Heart right ventricle (tissue), 16 donors: Measurements from ENCODE around the gene SACM1L. TPM values are rescaled to one million over a fixed set of nuclear protein-coding genes. Genes with fewer than 3 reads are reported as not detected.

ENCODE experiments used
- ATAC-seq, 8 donors: fragments of 200-7000 bp; cut with Tn5 transposase; one replicate each; pipeline ENCODE4 v1.9.1; 2020; ENCODE audit warnings: mild to moderate bottlenecking in 8 of 8, moderate library complexity in 8 of 8, moderate number of reproducible peaks in 1 of 8
- DNase-seq, 2 donors: peaks; one replicate each; pipeline ENCODE4 v3.0.0-alpha.2; 2020
- H3K27ac ChIP-seq, 10 donors: fragments of 200-600 bp; sonication (generic) in 2 of 10; one replicate each; pipeline versions ENCODE4 v1.5.0 to v1.8.0; 2020 to 2022; ENCODE audit warnings: mild to moderate bottlenecking in 3 of 10
- H3K27me3 ChIP-seq, 7 donors: fragments of 200-600 bp; one replicate each; pipeline ENCODE4 v1.8.0; 2021 to 2022; ENCODE audit warnings: mild to moderate bottlenecking in 2 of 7
- H3K36me3 ChIP-seq, 9 donors: fragments of 200-600 bp; sonication (generic) in 1 of 9; one replicate each; pipeline versions ENCODE4 v1.5.0 to v1.8.0; 2020 to 2022; ENCODE audit warnings: mild to moderate bottlenecking in 2 of 9
- H3K4me1 ChIP-seq, 9 donors: fragments of 200-600 bp; sonication (generic) in 1 of 9; one replicate each; pipeline versions ENCODE4 v1.5.0 to v1.8.0; 2020 to 2022; ENCODE audit warnings: mild to moderate bottlenecking in 4 of 9
- H3K4me3 ChIP-seq, 10 donors: fragments of 200-600 bp; sonication (generic) in 2 of 10; one replicate each; pipeline versions ENCODE4 v1.5.0 to v1.8.0; 2020 to 2022; ENCODE audit warnings: mild to moderate bottlenecking in 7 of 10, moderate library complexity in 2 of 10
- H3K9me3 ChIP-seq, 11 donors: fragments of 200-600 bp in 10 of 11; sonication (generic) in 2 of 11; one replicate each; pipeline versions ENCODE4 v1.5.0 to v1.8.0; 2013 to 2022; ENCODE audit warnings: mild to moderate bottlenecking in 2 of 11, control low read depth in 1 of 11, moderate library complexity in 1 of 11
- WGBS, 2 donors: extraction: QIAGEN DNeasy Blood & Tissue Kit; methylation state at CpG; one replicate each; pipeline ENCODE4 v1.1.7; 2013; ENCODE audit warnings: inconsistent platforms in 1 of 2; 5-methylcytosine and 5-hydroxymethylcytosine counted together
- intact Hi-C, 10 donors: fragments of 100-400 bp; cut with DNase I; formaldehyde crosslinking; loops; one replicate each; pipeline versions ENCODE4 v1.11.1 to v1.14.2; 2022
- polyA plus RNA-seq, 2 donors: library from polyadenylated mRNA; stranded (reverse); fragments of 200-250 nt; gene quantifications; one replicate each; pipeline ENCODE4 v1.2.3, GENCODE V29; 2013
- total RNA-seq, 10 donors: library from RNA; stranded (reverse); fragmentation: NEBNext Ultra II Directional in 3 of 10; extraction: Animal tissue kit (Norgen Biotek cat#: 25700) in 3 of 10; gene quantifications; one replicate each; pipeline versions ENCODE4 v1.2.1 to v1.2.4, GENCODE V29; 2021 to 2023
- TF ChIP-seq, protein P1 (sequence below), 9 donors: fragments of 200-600 bp; sonication (generic) in 2 of 9; IDR thresholded peaks; one replicate each; pipeline versions ENCODE4 v1.5.0 to v1.8.0; 2021 to 2022; ENCODE audit warnings: antibody characterized with exemption in 9 of 9, mild to moderate bottlenecking in 5 of 9, moderate library complexity in 1 of 9
- donor health status: Arrhythmogenic right ventricular cardiomyopathy.
- donor health status: ischemic (EF 13 %, LVEDD 7.1; RV severe dilation, severe dysfunction).
- donor health status: healthy with polysubstance abuse.
- donor health status: DM: no; HTN: yes; CAD: no.
- donor health status: DM: no; HTN: no; CAD: no.
- donor health status: ischemic (EF 25% LVEDD 6.9; RV normal size, moderate dysfunction).
- donor health status: ischemic (EF 25% LVEDD 5.7; RV mildly dilated, moderate dysfunction).
- donor health status: healthy.
- donor health status: DM: yes; HTN: yes; CAD: no.
- donor health status: Ischemic cardiomyopathy.
- donor health status: ischemic (EF 35%, LVEDD 5.7; RV mildly dilated, moderate dysfunction).
- donor health status: nonischemic (EF 11% LVEDD 7.7; RV severe dilation, severe dysfunction).
- donor health status: DM: yes; HTN: yes; CAD: no.
- donor health status: PGD.
- donor health status: ischemic (EF 29% LVEDD 5.4; RV normal size, mild dysfunction).
- donor health status: nonischemic (EF 23%, LVEDD 6.1; RV moderate dilation, normal function).

The SACM1L gene
- total and polyA plus RNA-seq, 12 donors, result 15.4 to 28.7 (median 23.6) TPM

DNA sequence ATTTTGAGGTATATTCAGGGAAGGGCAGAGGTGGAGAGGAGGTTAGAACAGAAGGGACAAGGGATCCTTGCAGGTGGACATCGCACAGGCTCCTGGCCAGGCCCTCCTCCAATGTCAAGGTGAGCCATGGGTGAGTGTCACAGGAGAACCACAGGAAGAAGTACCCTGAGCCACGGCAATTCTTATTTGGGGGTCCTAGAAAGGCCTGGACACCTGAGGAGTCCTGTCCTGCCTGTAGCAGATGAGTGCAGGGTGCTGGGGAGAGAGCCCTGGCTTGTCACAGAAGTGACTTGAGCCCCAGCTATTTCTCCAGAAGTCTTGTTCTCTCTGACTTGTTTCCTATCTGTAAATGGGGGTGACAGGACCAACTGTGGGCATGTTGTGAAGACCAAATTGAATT, 102.8 kb downstream of the SACM1L start:
- intact Hi-C loops, result no loop called here
- peaks cover 0 to 16% (median 9%) of the 10 kb centered on the region in 9 donors for H3K4me1 ChIP-seq
- DNase-seq (no peak), ATAC-seq (no peak)
- TF ChIP-seq, protein P1, sequence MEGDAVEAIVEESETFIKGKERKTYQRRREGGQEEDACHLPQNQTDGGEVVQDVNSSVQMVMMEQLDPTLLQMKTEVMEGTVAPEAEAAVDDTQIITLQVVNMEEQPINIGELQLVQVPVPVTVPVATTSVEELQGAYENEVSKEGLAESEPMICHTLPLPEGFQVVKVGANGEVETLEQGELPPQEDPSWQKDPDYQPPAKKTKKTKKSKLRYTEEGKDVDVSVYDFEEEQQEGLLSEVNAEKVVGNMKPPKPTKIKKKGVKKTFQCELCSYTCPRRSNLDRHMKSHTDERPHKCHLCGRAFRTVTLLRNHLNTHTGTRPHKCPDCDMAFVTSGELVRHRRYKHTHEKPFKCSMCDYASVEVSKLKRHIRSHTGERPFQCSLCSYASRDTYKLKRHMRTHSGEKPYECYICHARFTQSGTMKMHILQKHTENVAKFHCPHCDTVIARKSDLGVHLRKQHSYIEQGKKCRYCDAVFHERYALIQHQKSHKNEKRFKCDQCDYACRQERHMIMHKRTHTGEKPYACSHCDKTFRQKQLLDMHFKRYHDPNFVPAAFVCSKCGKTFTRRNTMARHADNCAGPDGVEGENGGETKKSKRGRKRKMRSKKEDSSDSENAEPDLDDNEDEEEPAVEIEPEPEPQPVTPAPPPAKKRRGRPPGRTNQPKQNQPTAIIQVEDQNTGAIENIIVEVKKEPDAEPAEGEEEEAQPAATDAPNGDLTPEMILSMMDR (IDR thresholded peaks at IDR 0.05), result no peak
- H3K27me3 ChIP-seq, result peaks cover 3 to 37% (median 29%) of the 10 kb centered on the region in 7 donors
- H3K36me3 ChIP-seq, result no peaks in the 10 kb centered on the region
- H3K9me3 ChIP-seq, result peaks cover 0 to 27% (median 9%) of the 10 kb centered on the region in 11 donors
- 93 to 100% methylated on average over 2 of the region's 2 CpGs for WGBS, 2 donors
- no peak overlapping the region for H3K4me3 ChIP-seq
- no peak overlapping the region for H3K27ac ChIP-seq

DNA sequence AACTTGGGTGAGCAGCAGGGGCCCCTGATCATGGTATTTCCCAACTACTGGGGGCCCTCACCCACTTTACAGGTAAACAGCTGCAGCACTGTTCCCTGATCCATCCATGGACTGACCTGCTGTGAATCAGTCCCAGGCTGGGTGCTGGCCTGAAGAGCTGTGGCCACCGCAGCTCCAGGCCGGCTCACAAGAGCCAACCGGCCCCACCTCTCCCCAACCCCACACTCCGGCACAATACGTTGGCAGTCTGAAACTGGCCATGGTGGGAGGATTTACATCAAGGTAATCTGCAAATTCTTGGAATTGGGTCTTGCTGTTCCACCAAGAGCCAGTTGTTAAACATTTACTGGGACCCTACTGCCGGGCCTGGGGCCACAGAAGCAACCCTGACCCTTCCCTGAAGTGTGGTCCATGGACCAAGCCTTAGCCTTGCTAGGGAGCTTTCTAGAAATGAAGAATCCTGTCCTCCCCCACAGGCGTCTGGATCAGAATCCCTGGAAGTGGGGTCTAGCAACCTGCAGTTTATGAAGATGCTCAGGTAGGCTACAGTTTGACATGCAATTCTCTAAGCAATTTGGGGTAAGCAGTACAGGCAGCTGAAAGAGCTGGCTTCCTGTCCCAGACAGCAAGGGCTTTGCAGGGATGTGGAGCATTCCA, 103.4 kb downstream of the SACM1L start:
- ATAC-seq, result no peak
- Histone ChIP-seq H3K4me1 (peaks cover 0 to 16% (median 9%) of the 10 kb centered on the region in 9 donors), H3K9me3 (peaks cover 0 to 26% (median 9%) of the 10 kb centered on the region in 11 donors), H3K36me3 (no peaks in the 10 kb centered on the region), H3K4me3 (no peak overlapping the region), H3K27ac (no peak overlapping the region), H3K27me3 (peaks cover 3 to 43% (median 35%) of the 10 kb centered on the region in 7 donors)
- WGBS, 2 donors, result 90 to 95% methylated on average over 7 of the region's 7 CpGs
- intact Hi-C loops, result no loop called here
- DNase-seq, result no peak
- TF ChIP-seq, protein P1 (IDR thresholded peaks at IDR 0.05), result no peak

DNA sequence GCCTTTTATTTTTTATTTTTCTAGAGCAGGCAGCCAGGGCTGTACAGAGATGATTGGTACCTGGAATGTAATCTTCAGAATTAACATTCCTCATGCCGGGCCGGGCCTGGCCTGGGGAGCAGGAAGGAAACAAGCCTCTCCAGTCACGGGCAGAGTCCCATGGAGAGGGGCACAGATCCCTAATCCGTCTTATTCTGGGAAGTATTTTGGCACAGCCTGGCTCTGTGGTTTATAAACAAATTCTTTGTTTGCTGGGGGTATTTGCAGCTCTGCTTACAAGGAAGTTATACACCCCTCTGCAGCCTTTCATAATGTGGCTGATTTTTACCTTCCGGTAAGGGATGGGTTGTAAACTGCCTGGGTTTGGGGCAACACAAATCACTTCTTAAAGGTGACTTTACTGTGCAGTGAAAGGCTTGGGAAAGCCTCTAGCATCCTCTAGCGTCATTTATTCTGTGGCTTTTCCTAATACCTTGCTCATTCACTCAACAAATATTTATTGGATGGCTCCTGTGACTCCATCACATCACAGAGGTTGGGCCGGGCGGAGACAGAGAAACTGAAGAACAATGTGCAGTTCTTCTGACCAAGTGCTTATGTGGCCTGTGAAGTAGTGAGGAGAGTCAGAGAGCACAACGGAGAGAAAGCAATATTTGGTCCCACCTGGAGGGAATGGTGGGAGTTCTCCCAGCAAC, 104.4 kb downstream of the SACM1L start:
- H3K36me3 ChIP-seq, result no peaks in the 10 kb centered on the region
- no peak overlapping the region for H3K27ac ChIP-seq
- H3K4me3 ChIP-seq, result no peak overlapping the region
- peaks cover 3 to 53% (median 40%) of the 10 kb centered on the region in 7 donors for H3K27me3 ChIP-seq
- intact Hi-C loops, result no loop called here
- TF ChIP-seq, protein P1 (IDR thresholded peaks at IDR 0.05), result no peak
- no peak for ATAC-seq
- DNase-seq, result no peak
- peaks cover 0 to 17% (median 8%) of the 10 kb centered on the region in 11 donors for H3K9me3 ChIP-seq
- 56% methylated on average over 9 of the region's 9 CpGs for WGBS, 2 donors
- H3K4me1 ChIP-seq, result peaks cover 0 to 16% (median 9%) of the 10 kb centered on the region in 9 donors

DNA sequence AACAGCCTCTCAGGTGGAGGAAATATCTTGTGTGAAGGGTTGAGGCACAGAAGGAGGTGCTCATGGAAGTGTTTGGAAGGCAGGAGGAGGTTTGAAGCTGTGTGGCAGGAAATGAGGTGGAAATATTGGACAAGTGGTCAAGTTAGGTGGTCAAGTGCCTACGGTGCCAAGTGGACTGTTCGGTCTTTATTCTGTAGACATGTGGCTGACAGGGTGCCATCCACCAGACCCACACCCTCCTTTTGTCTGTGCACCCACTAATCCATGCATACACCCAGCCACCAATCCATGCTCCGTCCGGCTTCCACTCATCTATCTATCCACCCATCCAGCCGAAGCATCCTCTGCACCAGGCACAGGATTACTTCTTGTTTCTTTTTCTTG, 105.0 kb downstream of the SACM1L start:
- TF ChIP-seq, protein P1 (IDR thresholded peaks at IDR 0.05), result no peak
- H3K4me1 ChIP-seq, result peaks cover 0 to 16% (median 9%) of the 10 kb centered on the region in 9 donors
- intact Hi-C loops, result no loop called here
- H3K9me3 ChIP-seq, result peaks cover 0 to 12% (median 7%) of the 10 kb centered on the region in 11 donors
- H3K27me3 ChIP-seq, result peaks cover 3 to 59% (median 43%) of the 10 kb centered on the region in 7 donors
- no peak overlapping the region for H3K4me3 ChIP-seq
- H3K27ac ChIP-seq, result no peak overlapping the region
- ATAC-seq (no peak), DNase-seq (no peak)
- no peaks in the 10 kb centered on the region for H3K36me3 ChIP-seq
- 94 to 96% methylated on average over 5 of the region's 5 CpGs for WGBS, 2 donors
